ENCODE measurements around the gene PPM1N.
"Not testable (repeated sequence)": the region's sequence is repeated elsewhere in the genome, so short reads cannot be mapped to it uniquely, and the experiment has no call there.

PPM1N gene

GRCh38 chr19:45506989-45507871, 9.0 kb downstream of the PPM1N start, which contains the start of gene VASP:
Gene VASP, plus strand, starts transcription at chr19:45507479. Its CDS starts 293 bp downstream, at chr19:45507772.
- peak; percentile 80 for DNase-seq (ENCODE audit: insufficient read length, low spot score)
- FAIRE-seq, result no peak

- FAIRE-seq (no peak), DNase-seq (ENCODE audit: insufficient read length, low spot score) (no peak)
These were observed 9.7 kb downstream of the PPM1N start for GRCh38 chr19:45507872-45508416.

- no peak for DNase-seq (ENCODE audit: insufficient read length, low spot score)
- no peak for FAIRE-seq
These were observed 10.2 kb downstream of the PPM1N start for GRCh38 chr19:45508417-45508860.

GRCh38 chr19:45508861-45509691, 10.8 kb downstream of the PPM1N start:
- DNase-seq (ENCODE audit: insufficient read length, low spot score), result peak; percentile 80
- FAIRE-seq, result no peak

- DNase-seq (ENCODE audit: insufficient read length, low spot score) (no peak), FAIRE-seq (no peak)
These were observed 11.4 kb downstream of the PPM1N start for GRCh38 chr19:45509692-45510015.

GRCh38 chr19:45510352-45510751, 12.1 kb downstream of the PPM1N start:
- FAIRE-seq; DNase-seq (ENCODE audit: insufficient read length, low spot score): not testable (repeated sequence)

- DNase-seq (ENCODE audit: insufficient read length, low spot score), result no peak
- FAIRE-seq, result no peak
These were observed 12.8 kb downstream of the PPM1N start for GRCh38 chr19:45511074-45511473.

GRCh38 chr19:45512881-45513483, 14.7 kb downstream of the PPM1N start:
- no peak for DNase-seq (ENCODE audit: insufficient read length, low spot score)
- no peak for FAIRE-seq

GRCh38 chr19:45514376-45515051, 16.3 kb downstream of the PPM1N start:
- no peak for FAIRE-seq
- no peak for DNase-seq (ENCODE audit: insufficient read length, low spot score)

GRCh38 chr19:45515081-45515624, 16.9 kb downstream of the PPM1N start:
- DNase-seq (ENCODE audit: insufficient read length, low spot score) (no peak), FAIRE-seq (no peak)

- no peak for FAIRE-seq
- DNase-seq (ENCODE audit: insufficient read length, low spot score), result no peak
These were observed 17.7 kb downstream of the PPM1N start for GRCh38 chr19:45515807-45516401.

GRCh38 chr19:45517238-45517637, 19.0 kb downstream of the PPM1N start:
- FAIRE-seq (no peak), DNase-seq (ENCODE audit: insufficient read length, low spot score) (no peak)

GRCh38 chr19:45517641-45518468, 19.6 kb downstream of the PPM1N start:
- DNase-seq (ENCODE audit: insufficient read length, low spot score) (no peak), FAIRE-seq (no peak)

- no peak for DNase-seq (ENCODE audit: insufficient read length, low spot score)
- no peak for FAIRE-seq
These were observed 20.2 kb downstream of the PPM1N start for GRCh38 chr19:45518469-45518826.

- no peak for FAIRE-seq
These were observed 24.0 kb downstream of the PPM1N start for GRCh38 chr19:45522010-45522941.

GRCh38 chr19:45523642-45524256, 25.5 kb downstream of the PPM1N start:
- DNase-seq (ENCODE audit: insufficient read length, low spot score), result peak; percentile 92
- FAIRE-seq, result peak; percentile 60

More at GRCh38 chr19:45522010-45522941, 24.0 kb downstream of the PPM1N start:
- DNase-seq (ENCODE audit: insufficient read length, low spot score), result no peak

GRCh38 chr19:45524575-45525129, 26.4 kb downstream of the PPM1N start:
- DNase-seq (ENCODE audit: insufficient read length, low spot score) (no peak), FAIRE-seq (no peak)
